Bone marrow (tissue), 2 donors: Measurements from ENCODE around the gene ADAM12.

ENCODE experiments used
- DNase-seq, 2 donors: peaks; one replicate each; lab custom pipeline; 2025; lab: John Stamatoyannopoulos, UW

Gene ADAM12

GRCh38 chr10:126143117-126143516, 245.2 kb downstream of the ADAM12 start:
- no peak for DNase-seq

GRCh38 chr10:126140746-126141273, 247.5 kb downstream of the ADAM12 start:
- no peak for DNase-seq

GRCh38 chr10:126137562-126138221, 250.6 kb downstream of the ADAM12 start:
- no peak for DNase-seq

GRCh38 chr10:126135941-126136595, 252.2 kb downstream of the ADAM12 start:
- DNase-seq = no peak

- DNase-seq = no peak
Observed at GRCh38 chr10:126135177-126135576, 253.1 kb downstream of the ADAM12 start.

GRCh38 chr10:126133906-126134656, 254.2 kb downstream of the ADAM12 start:
- no peak for DNase-seq

GRCh38 chr10:126133082-126133620, 255.1 kb downstream of the ADAM12 start:
- DNase-seq = no peak

- no peak for DNase-seq
Observed at GRCh38 chr10:126131341-126131740, 256.9 kb downstream of the ADAM12 start.

GRCh38 chr10:126130271-126130710, 258.0 kb downstream of the ADAM12 start:
- DNase-seq = no peak

- DNase-seq = no peak
Observed at GRCh38 chr10:126129026-126129425, 259.3 kb downstream of the ADAM12 start.

GRCh38 chr10:126128581-126128980, 259.7 kb downstream of the ADAM12 start:
- no peak for DNase-seq

GRCh38 chr10:126127481-126128029, 260.7 kb downstream of the ADAM12 start:
- DNase-seq = no peak

- DNase-seq = no peak
Observed at GRCh38 chr10:126126866-126127265, 261.4 kb downstream of the ADAM12 start.

- DNase-seq = no peak
Observed at GRCh38 chr10:126126023-126126422, 262.3 kb downstream of the ADAM12 start.

- DNase-seq = no peak
Observed at GRCh38 chr10:126124668-126125349, 263.5 kb downstream of the ADAM12 start.

GRCh38 chr10:126124046-126124445, 264.2 kb downstream of the ADAM12 start:
- no peak for DNase-seq

- no peak for DNase-seq
Observed at GRCh38 chr10:126123466-126123865, 264.8 kb downstream of the ADAM12 start.

GRCh38 chr10:126122881-126123280, 265.4 kb downstream of the ADAM12 start:
- DNase-seq = no peak

GRCh38 chr10:126119599-126119998, 268.7 kb downstream of the ADAM12 start:
- DNase-seq = no peak

GRCh38 chr10:126118476-126118875, 269.8 kb downstream of the ADAM12 start:
- DNase-seq = no peak

- no peak for DNase-seq
Observed at GRCh38 chr10:126117196-126117595, 271.1 kb downstream of the ADAM12 start.

- DNase-seq = no peak
Observed at GRCh38 chr10:126115886-126116285, 272.4 kb downstream of the ADAM12 start.
